Stimulated activated CD4-positive, alpha-beta T cell treated with anti-CD3 and anti-CD28 coated beads, Interleukin-12 subunit alpha, Interleukin-12 subunit beta, amount 100 ng/mL, for 48 hours (primary cell): Measurements from ENCODE around the gene CHRND.

ENCODE experiments used
- DNase-seq, 3 donors: peaks; one replicate each; pipeline ENCODE4 v3.0.0-alpha.2; 2020; ENCODE audit warnings: low read depth in 2 of 3, low spot score in 1 of 3

The CHRND gene

GRCh38 chr2:232502911-232503808, 22.8 kb upstream of the CHRND start:
- peak in 1 of 3 donors; percentile 8 for DNase-seq

GRCh38 chr2:232503809-232504323, 22.1 kb upstream of the CHRND start:
- no peak for DNase-seq

- DNase-seq = no peak
Measured at GRCh38 chr2:232504438-232504837, 21.5 kb upstream of the CHRND start.

- no peak for DNase-seq
Measured at GRCh38 chr2:232505856-232506255, 20.1 kb upstream of the CHRND start.

- DNase-seq = no peak
Measured at GRCh38 chr2:232506709-232507108, 19.3 kb upstream of the CHRND start.

GRCh38 chr2:232508251-232508650, 17.7 kb upstream of the CHRND start:
- no peak for DNase-seq

GRCh38 chr2:232511336-232511890, 14.5 kb upstream of the CHRND start:
- DNase-seq = no peak

- no peak for DNase-seq
Measured at GRCh38 chr2:232512602-232513001, 13.4 kb upstream of the CHRND start.

- no peak for DNase-seq
Measured at GRCh38 chr2:232513353-232513752, 12.6 kb upstream of the CHRND start.

GRCh38 chr2:232515639-232516038, 10.3 kb upstream of the CHRND start:
- no peak for DNase-seq

- no peak for DNase-seq
Measured at GRCh38 chr2:232516551-232516950, 9.4 kb upstream of the CHRND start.

GRCh38 chr2:232518844-232519243, 7.1 kb upstream of the CHRND start:
- DNase-seq = no peak

GRCh38 chr2:232519581-232520438, 6.2 kb upstream of the CHRND start, which contains the start of gene PRSS56:
PRSS56 (plus strand) TSS chr2:232520388; CDS start chr2:232520599, 211 bp downstream.
- no peak for DNase-seq

- DNase-seq = no peak
Measured at GRCh38 chr2:232520489-232520888, 5.5 kb upstream of the CHRND start.

- DNase-seq = no peak
Measured at GRCh38 chr2:232521098-232521497, 4.9 kb upstream of the CHRND start.

- DNase-seq = peak; percentile 20 to 58 (median 52)
Measured at GRCh38 chr2:232521959-232522622, 3.9 kb upstream of the CHRND start.

GRCh38 chr2:232522623-232523401, 3.1 kb upstream of the CHRND start:
- no peak for DNase-seq

GRCh38 chr2:232523402-232523681, 2.6 kb upstream of the CHRND start:
- DNase-seq = no peak

- DNase-seq = peak in 2 of 3 donors; percentile 32 to 33
Measured at GRCh38 chr2:232523682-232524597, 2.0 kb upstream of the CHRND start.
